NCI-H187 (cell line): ENCODE results near the gene PNPLA8.
"Not testable (repeated sequence)": the region's sequence is repeated elsewhere in the genome, so short reads cannot be mapped to it uniquely, and the experiment has no call there.

Source experiments
- DNase-seq, 2 experiments: peaks; one replicate each; lab custom pipeline; 2025; lab: John Stamatoyannopoulos, UW

PNPLA8 gene, protein sequence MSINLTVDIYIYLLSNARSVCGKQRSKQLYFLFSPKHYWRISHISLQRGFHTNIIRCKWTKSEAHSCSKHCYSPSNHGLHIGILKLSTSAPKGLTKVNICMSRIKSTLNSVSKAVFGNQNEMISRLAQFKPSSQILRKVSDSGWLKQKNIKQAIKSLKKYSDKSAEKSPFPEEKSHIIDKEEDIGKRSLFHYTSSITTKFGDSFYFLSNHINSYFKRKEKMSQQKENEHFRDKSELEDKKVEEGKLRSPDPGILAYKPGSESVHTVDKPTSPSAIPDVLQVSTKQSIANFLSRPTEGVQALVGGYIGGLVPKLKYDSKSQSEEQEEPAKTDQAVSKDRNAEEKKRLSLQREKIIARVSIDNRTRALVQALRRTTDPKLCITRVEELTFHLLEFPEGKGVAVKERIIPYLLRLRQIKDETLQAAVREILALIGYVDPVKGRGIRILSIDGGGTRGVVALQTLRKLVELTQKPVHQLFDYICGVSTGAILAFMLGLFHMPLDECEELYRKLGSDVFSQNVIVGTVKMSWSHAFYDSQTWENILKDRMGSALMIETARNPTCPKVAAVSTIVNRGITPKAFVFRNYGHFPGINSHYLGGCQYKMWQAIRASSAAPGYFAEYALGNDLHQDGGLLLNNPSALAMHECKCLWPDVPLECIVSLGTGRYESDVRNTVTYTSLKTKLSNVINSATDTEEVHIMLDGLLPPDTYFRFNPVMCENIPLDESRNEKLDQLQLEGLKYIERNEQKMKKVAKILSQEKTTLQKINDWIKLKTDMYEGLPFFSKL

DNA sequence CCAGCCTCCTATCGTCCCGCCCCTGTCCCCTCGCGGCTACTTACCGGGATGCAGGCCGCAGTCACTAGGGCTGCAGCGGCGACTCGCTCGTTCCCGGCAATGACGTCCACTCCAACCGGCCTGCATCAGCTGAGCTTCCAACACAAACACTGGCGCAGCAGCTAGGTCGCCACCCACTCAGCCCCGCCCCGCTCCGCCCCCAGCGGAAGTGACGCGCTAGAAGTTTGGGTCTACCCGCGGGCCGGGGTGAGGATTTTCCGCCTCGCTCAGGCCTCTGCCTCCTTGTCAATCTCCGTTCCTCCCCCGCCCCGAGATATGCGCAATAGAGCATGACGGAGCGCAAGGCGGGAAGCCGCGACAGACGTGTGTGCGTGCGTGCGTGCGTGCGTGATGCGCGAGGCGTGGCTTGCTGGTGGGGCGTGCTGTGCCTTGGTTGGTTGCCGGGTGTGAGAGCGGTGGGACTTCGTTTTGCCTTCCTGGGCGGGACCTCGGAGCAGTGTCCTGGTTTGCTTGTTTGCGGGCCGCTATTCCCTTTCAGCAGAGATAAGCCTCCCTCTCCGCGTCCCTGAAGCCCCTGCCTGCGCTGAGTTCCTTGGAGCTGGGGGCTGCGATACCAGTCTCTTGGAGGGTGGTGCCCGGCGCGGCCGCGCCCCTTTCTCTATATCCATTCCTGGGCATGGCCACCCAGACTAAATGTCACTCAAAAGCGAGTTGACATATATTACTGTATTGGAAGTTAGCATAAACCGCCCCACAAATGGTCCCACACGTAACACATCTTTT lies at the start of gene PNPLA8:
PNPLA8 (minus strand) TSS at position 151 of the 783 bp plus-strand sequence. CDS start 10,644 bp downstream, outside the sequence.
- DNase-seq: peak; percentile 99 to 100

DNA sequence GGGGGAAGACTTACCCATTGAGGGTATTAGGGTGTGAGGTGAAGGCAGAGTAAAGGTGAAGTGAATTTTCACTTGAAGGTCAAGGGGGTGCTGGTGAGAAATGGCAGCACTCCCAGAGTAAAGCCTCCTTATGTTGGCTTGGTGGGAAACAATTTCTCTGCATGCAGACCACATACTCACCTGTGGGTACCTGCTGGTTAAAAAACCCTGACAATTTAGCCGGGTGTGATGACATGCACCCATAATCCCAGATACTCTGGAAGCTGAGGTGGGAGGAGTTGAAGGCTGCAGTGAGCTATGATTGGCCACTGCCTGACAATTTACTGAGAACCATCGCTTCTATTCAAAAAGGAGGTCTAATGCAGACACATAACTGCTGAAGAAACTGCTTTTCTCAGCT lies 49.2 kb upstream of the PNPLA8 start:
- DNase-seq: no peak

DNA sequence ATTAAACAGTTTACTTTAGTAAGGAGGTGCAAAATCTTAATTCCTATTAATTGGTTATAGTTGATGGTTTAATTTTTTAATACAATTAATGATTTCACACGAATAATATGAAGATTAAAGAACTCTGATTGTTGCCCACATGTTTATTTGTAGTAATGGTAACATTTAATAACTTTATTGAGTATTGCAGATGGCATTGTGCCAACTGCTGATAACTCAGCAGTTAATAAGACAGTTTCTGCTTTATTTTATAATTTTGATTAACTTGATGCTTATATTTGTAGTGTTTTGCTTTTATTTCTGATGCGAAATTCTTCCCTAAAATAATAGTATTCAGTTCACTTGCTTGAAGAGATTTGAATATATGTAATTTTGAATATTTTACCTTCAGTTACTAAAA lies 46.5 kb upstream of the PNPLA8 start:
- DNase-seq: no peak

DNA sequence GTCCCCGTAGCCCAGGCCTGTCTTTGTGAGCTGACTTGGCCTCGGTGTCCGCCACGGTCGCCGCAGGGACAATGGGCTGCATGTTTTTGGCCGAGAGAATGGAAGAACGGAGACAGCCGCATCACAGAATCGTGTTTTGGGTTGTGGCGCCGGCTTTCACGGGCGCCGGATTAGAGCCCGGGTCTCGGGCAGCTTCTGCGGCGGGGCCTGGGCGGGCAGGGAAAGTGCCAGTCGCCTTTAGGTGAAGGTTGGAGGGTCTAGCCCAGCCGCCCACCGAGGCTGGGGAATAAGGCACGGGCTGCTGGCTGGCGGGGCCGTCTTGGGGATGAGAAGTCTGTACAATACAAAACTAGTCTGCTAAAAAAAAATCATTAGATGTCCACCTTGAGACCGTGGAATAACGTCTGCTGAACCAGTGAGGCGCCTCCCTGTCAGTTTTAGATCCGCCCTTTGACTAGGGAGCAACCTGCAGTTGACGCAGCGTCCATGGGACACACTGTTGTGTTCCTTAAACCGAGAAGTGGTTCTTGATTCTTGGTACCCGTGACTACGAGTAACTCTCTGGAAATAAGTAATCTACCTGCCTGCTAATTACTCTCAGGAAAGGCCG lies 44.3 kb upstream of the PNPLA8 start:
- DNase-seq: peak in 1 of 2 experiments; percentile 37

DNA sequence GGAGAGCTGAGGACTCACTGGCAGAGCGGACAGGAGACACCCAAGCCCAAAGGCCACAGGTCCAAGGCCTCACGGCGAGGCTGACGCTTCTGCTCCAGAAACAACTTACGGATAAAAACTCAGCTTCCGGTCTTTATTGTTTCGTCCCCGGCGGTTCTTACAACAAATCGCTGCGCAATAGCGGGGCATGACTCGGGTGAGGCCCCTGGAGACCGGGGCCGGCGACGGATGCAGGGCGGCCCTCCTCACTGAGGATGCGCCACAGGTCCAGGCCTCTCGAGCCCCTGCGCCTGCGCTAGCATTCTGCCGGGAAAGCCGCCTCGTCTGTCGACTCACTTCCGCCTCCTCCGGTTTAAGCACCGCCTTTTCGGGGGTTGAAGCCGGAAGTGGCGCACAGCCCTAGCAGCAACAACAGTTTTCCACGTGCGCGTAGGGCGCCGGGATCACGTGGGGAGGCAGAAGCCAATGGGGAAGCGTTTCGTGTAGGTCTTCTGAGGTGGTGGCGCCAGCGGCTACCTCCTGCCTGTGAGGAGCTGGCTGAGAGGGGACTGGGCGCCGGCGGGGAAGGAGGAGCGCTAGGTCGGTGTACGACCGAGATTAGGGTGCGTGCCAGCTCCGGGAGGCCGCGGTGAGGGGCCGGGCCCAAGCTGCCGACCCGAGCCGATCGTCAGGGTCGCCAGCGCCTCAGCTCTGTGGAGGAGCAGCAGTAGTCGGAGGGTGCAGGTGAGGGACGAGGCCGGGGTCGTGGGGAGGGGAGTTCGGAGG lies 43.6 kb upstream of the PNPLA8 start, which contains the start of the genes DNAJB9 and THAP5:
DNAJB9 (plus strand) TSS at position 494 of the 765 bp plus-strand sequence. CDS start 1,853 bp downstream, outside the sequence.
THAP5 (minus strand) TSS at position 326 of the 765 bp plus-strand sequence; CDS start at position 189, 137 bp downstream.
- DNase-seq: peak; percentile 97 to 99

DNA sequence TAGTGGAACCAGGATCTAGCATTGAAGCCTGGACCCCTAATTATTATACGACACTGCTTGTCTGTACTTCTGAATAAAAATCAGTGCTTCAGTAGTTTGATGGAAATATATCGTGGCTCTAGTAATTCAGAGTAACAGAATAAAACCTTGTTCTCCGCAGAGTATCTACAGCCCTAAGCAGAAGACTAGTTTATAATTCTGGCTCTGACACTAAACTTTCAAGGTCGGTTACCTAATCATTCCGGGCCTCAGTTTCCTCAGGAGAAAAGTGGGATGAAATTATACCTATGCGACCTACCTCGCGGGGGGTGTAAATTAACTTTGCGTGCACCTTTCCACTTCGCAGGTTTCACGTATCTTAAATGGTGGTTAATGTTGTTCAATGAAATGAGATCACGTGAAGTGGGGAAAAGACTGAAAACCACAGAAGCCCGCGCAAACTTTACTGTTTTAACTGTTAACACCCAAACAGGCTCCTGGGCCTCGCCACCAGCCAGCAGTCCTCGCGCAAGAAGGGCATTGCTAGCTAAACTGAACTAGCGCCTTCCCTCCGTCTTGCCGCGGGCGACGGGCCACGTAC lies 43.0 kb upstream of the PNPLA8 start:
- no peak for DNase-seq

DNA sequence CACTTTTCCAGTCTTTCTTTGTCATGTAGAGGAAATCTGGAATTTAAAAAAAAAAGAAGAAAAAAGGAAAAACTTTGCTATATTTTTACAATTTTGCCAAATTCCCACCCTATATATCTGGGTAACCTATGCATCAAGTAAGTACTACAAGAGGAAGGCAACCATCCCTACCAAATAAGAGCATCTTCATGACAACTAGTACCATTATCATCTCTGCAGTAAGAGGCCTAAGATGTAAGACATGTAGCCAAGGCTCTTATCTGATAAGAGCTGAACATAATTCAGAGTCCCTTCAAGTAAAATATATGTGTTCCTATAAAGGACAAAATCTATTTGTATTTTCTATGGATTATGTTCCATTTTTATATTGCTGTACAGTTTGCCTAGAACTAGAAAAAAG lies 40.1 kb upstream of the PNPLA8 start:
- no peak for DNase-seq

DNA sequence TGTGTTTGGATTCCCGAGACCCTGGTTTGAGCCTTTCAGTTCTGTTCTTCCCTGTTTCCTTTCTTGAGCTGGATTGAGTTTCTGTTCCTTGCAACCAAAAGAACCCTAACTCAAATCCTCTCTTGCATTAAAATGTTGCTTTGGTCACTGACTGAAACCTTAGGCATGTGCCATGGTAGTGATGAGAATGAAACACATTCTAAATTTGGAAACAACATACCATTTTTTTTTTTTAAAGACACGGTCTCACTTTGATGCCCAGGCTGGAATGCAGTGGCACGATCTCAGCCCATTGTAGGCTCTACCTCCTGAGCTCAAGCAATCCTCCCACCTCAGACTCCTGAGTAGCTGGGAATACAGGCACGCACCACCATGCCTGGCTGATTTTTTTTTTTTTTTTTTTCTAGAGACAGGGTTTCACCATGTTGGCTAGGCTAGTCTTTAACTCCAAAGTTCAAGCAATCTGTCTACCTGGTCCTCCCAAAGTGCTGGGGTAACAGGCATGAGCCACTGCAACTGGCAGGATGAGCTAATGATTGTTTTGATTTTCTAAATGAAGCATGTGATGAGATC lies 35.2 kb upstream of the PNPLA8 start:
- no peak for DNase-seq

DNA sequence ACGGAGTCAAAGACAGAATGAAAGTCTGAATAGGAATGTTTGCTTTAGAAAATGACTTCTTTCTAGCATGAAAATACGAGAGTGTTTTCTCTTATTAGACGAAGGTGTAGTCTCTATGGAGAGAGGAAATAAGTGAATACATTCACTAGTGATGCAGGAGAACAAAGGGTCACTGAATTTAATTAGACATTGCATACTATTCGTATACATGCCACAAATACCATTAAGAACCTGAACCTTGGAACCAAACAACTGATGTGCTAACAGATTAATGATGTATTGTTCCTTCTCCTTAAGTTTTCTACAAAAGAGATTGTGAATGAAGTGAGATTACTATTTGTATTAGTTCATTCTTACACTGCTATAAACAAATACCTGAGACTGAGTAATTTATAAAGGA lies 33.3 kb upstream of the PNPLA8 start:
- DNase-seq: no peak

DNA sequence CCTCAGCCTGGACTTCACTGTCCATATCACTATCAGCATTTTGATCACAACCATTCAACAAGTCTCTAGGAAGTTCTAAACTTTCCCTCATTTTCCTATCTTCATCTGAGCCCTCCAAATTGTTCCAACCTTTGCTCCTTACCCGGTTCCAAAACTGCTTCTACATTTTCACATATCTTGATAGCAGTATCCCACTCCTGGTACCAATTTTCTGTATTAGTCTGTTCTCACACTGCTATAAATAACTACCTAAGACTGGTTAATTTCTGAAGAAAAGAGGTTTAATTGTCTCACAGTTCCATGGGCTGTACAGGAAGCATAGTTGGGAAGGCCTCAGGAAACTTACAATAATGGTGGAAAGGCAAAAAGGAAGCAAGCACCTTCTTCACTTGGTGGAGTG lies 31.7 kb upstream of the PNPLA8 start:
- DNase-seq: no peak

DNA sequence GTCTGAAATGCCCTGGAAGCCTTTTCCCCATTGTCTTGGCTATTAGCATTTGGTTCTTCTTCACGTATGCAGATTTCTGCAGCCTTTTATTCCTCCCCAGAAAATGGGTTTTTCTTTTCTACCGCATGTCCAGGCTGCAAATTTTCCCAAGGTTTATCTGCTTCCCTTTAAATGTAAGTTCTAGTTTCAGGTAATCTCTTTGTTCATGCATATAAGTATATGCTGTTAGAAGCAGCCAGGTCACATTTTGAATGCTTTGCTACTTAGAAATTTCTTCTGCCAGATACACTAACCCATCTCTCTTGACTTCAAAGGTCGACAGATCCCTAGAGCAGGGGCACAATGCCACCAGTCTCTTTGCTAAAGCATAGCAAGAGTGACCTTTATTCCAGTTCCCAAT lies 31.3 kb upstream of the PNPLA8 start:
- DNase-seq: no peak

DNA sequence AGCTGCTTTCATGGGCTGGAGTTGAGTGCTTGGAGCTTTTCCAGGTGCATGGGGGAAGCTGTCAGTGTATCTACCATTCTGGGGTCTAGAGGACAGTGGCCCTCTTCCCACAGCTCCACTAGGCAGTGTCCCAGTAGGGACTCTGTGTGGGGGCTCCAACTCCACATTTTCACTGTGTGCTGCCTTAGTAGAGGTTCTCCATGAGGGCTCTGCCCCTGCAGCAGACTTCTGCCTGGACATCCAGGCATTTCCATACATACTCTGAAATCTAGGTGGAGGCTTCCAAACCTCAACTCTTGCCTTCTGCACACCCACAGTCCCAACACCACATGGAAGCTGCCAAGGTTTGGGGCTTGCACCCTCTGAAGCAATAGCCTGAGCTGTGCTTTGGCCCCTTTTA lies 30.7 kb upstream of the PNPLA8 start:
- not testable (repeated sequence) for DNase-seq

DNA sequence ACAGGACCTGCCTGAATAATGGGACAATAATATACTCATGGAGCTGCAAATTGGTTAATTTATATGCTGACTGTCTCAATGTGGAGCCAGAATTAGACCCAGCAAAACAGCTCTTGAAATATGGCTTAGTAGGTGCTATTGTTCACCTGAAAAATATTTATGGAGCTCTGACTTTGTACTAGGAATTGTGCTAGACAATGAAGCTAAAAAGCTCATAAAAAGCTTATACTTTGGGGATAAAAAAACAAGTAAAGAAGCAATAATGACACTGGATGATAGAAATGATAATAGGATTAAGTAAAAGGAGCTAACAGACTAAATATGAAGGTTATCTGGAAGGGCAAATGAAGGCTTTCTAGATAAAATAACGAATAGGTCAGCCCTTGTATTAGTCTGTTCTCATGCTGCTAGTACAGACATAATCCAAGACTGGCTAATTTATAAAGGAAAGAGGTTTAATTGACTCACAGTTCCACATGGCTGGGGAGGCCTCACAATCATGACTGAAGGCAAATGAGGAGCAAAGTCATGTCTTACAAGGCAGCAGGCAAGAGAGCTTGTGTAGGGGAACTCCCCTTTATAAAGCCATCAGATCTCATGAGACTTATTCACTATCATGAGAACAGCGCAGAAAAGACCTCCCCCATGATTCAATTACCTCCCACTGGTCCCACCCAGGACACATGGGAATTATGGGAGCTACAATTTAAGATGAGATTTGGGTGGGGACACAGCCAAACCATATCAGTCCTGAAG lies 22.4 kb upstream of the PNPLA8 start:
- DNase-seq: not testable (repeated sequence)

DNA sequence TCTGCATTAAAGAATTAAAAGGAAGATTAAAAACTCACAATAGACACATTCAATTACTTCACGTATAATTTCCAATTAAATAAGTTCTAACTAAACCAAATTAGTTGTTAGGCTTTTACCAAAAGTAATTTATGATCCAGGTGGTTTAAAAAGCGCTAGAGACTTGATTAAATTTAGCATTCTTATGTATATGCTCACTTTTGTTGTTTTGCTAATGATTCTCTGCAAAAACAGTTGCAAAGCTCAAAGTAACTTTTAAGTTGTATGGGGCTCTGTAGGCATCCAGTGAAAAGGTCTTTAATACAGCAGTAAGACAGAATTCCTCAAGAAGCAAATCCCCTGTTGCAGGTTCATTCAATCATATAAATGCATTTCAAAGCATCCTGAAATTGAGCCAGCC lies 15.5 kb upstream of the PNPLA8 start:
- no peak for DNase-seq

DNA sequence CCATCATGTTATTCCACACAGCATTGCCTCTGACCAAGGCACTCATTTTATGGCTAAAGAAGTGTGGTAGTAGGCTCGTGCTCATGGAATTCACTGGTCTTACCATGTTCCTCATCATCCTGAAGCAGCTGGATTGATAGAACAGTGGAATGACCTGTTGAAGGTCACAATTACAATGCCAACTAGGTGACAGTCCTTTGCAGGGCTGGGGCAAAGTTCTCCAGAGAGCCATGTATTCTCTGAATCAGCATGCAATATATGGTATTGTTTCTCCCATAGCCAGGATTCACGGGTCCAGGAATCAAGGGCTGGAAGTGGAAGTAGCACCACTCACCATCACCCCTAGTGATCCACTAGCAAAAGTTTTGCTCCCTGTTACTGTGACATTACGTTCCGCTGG lies 12.8 kb upstream of the PNPLA8 start:
- DNase-seq: not testable (repeated sequence)

DNA sequence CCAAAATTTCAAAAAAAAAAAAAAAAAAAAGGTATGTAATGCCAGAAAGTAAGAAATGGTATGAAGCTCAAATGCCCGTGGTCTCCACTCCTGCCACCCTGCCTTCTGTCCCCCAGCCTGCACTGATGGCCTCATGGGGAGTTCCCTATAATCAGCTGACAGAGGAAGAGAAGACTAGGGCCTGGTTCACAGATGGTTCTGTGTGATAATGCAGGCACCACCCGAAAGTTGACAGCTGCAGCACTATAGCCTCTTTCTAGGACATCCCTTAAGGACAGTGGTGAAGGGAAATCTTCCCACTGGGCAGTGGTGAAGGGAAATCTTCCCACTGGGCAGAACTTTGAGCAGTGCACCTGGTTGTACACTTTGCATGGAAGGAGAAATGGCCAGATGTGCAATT lies 12.3 kb upstream of the PNPLA8 start:
- DNase-seq: not testable (repeated sequence)

DNA sequence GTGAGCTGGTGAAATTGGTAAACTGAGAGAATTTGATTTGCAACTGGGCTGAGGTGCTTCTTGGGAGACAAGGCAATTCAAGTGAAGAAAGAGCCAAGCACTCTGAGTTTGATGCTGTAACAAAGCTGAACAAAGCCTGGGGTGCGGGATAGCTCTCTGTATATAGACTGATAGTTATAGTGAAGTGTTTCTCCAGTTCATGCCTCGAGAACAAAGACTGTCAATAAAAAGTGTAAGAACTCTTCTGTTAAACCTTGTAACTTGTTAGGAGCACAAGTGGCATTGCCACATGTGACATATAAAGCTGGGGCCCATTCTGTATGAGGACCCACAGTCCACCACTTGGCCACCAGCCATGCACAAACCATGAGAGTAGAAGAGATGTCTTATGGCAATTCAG lies 11.3 kb upstream of the PNPLA8 start:
- DNase-seq: no peak

DNA sequence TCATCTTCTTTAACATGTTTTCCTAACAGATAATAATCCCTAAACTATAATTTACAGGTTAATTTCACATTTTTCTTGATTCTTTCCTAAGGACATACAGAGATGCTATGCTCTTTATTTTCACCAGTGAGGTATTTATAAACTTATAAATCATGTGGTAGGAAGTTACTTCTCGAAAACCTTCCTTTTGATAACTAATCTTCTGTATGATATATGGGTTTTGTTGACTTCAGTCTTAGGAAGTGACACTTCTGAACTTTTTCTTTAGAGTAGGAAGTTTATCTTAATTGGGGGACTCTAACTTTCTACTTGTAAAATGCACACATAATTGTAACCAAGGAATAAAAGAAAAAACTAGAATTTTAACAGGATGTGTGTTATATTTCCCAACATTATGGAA lies 9.8 kb upstream of the PNPLA8 start:
- DNase-seq: no peak

DNA sequence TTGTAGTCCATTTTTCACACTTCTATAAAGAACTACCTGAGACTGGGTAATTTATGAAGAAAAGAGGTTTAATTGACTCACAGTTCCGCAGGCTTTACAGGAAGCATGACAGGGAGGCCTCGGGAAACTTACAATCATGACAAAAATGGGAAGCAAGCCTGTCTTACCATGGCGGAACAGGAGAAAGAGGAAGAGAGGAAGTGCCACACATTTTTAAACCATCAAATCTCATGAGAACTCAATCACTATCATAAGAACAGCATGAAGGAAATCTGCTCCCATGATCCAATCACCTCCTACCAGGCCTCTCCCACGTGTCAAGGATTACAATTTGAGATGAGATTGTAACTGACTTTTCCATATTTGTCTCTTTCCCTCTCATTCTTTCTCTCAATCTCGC lies 9.3 kb upstream of the PNPLA8 start:
- DNase-seq: no peak
